SK-N-SH treated with all-trans-retinoic acid at 6 μM for 48 hours (cell line): ENCODE measurements around the gene SAMD11.

Source experiments
- ATAC-seq: fragments of 200-7000 bp; cut with Tn5 transposase; 3 replicates; pipeline ENCODE4 v1.9.1; 2020; ENCODE audit warnings: mild to moderate bottlenecking, moderate library complexity
- ARNTL ChIP-seq: fragments of 450-650 bp; formaldehyde crosslinking; IDR thresholded peaks from 2 replicates; pipeline ENCODE4 v1.5.0; 2020; ENCODE audit warnings: low read depth, mild to moderate bottlenecking, moderate library complexity, borderline replicate concordance
- BACH2 ChIP-seq: fragments of 250-450 bp; sonication (Bioruptor Pico); IDR thresholded peaks from 2 replicates; pipeline ENCODE4 v1.9.0; 2021; ENCODE audit warnings: mild to moderate bottlenecking, borderline replicate concordance
- ESRRG ChIP-seq: fragments of 250-450 bp; sonication (Bioruptor Pico); IDR thresholded peaks from 2 replicates; pipeline ENCODE4 v1.6.1; 2021; ENCODE audit warnings: mild to moderate bottlenecking
- GLIS3 ChIP-seq: fragments of 250-450 bp; sonication (Bioruptor Pico); IDR thresholded peaks from 2 replicates; pipeline ENCODE4 v1.5.0; 2020; ENCODE audit warnings: mild to moderate bottlenecking, moderate library complexity
- ISL1 ChIP-seq: fragments of 250-450 bp; sonication (Bioruptor Pico); IDR thresholded peaks from 2 replicates; pipeline ENCODE4 v2.1.2; 2022; ENCODE audit warnings: mild to moderate bottlenecking, moderate library complexity
- OSR1 ChIP-seq: fragments of 250-450 bp; sonication (Bioruptor Pico); IDR thresholded peaks from 2 replicates; pipeline ENCODE4 v1.8.0; 2022; ENCODE audit warnings: moderate library complexity, mild to moderate bottlenecking, inconsistent platforms
- RARB ChIP-seq: fragments of 250-450 bp; sonication (Bioruptor Pico); IDR thresholded peaks from 2 replicates; pipeline ENCODE4 v1.8.0; 2021; ENCODE audit warnings: mild to moderate bottlenecking, moderate library complexity
- SNAI2 ChIP-seq: fragments of 250-450 bp; sonication (Bioruptor Pico); IDR thresholded peaks from 2 replicates; pipeline ENCODE4 v1.5.0; 2020; ENCODE audit warnings: mild to moderate bottlenecking, moderate library complexity
- TCF4 ChIP-seq: fragments of 250-450 bp; sonication (Bioruptor Pico); IDR thresholded peaks from 2 replicates; pipeline ENCODE4 v1.8.0; 2021; ENCODE audit warnings: mild to moderate bottlenecking, moderate library complexity, borderline replicate concordance
- TOX ChIP-seq: fragments of 250-450 bp; sonication (Bioruptor Pico); IDR thresholded peaks from 2 replicates; pipeline ENCODE4 v1.8.0; 2021; ENCODE audit warnings: mild to moderate bottlenecking, moderate library complexity, borderline replicate concordance
- ZC3H10 ChIP-seq: fragments of 250-450 bp; sonication (Bioruptor Pico); IDR thresholded peaks from 2 replicates; pipeline ENCODE4 v1.5.1; 2021; ENCODE audit warnings: mild to moderate bottlenecking, moderate library complexity
- ZFP3 ChIP-seq: fragments of 250-450 bp; sonication (Bioruptor Pico); IDR thresholded peaks from 2 replicates; pipeline ENCODE4 v1.5.0; 2020; ENCODE audit warnings: mild to moderate bottlenecking, moderate library complexity
- ZFP30 ChIP-seq: fragments of 450-650 bp; formaldehyde crosslinking; IDR thresholded peaks from 2 replicates; pipeline ENCODE4 v1.5.0; 2022; ENCODE audit warnings: mild to moderate bottlenecking, moderate library complexity
- ZNF565 ChIP-seq: fragments of 450-650 bp; formaldehyde crosslinking; conservative IDR thresholded peaks from 2 replicates; pipeline ENCODE4 v1.5.0; 2020; ENCODE audit warnings: low read depth, mild to moderate bottlenecking, moderate library complexity
- ZNF70 ChIP-seq: fragments of 450-650 bp; formaldehyde crosslinking; IDR thresholded peaks from 2 replicates; pipeline ENCODE4 v1.5.0; 2020; ENCODE audit warnings: mild to moderate bottlenecking, moderate library complexity
- ZNF8 ChIP-seq: fragments of 450-650 bp; formaldehyde crosslinking; IDR thresholded peaks from 2 replicates; pipeline ENCODE4 v1.5.0; 2020; ENCODE audit warnings: mild to moderate bottlenecking, moderate library complexity
- TF ChIP-seq, protein P1 (sequence below): fragments of 250-450 bp; sonication (Bioruptor Pico); IDR thresholded peaks from 2 replicates; pipeline ENCODE4 v1.5.1; 2021; ENCODE audit warnings: mild to moderate bottlenecking, moderate library complexity
- TF ChIP-seq, protein P2 (sequence below): fragments of 250-450 bp; sonication (Bioruptor Pico); IDR thresholded peaks from 2 replicates; pipeline ENCODE4 v1.5.0; 2020; ENCODE audit warnings: mild to moderate bottlenecking, moderate library complexity
- TF ChIP-seq, protein P3 (sequence below): fragments of 250-450 bp; sonication (Bioruptor Pico); IDR thresholded peaks from 2 replicates; pipeline ENCODE4 v1.8.0; 2020; ENCODE audit warnings: mild to moderate bottlenecking, moderate library complexity, borderline replicate concordance
- TF ChIP-seq, protein P4 (sequence below): fragments of 250-450 bp; sonication (Bioruptor Pico); IDR thresholded peaks from 2 replicates; pipeline ENCODE4 v1.8.0; 2021; ENCODE audit warnings: low read depth, mild to moderate bottlenecking, moderate library complexity, borderline replicate concordance
- TF ChIP-seq, protein P5 (sequence below): fragments of 250-450 bp; sonication (Bioruptor Pico); IDR thresholded peaks from 2 replicates; pipeline ENCODE4 v1.5.1; 2020; ENCODE audit warnings: low read depth, mild to moderate bottlenecking, moderate library complexity

SAMD11 gene

DNA sequence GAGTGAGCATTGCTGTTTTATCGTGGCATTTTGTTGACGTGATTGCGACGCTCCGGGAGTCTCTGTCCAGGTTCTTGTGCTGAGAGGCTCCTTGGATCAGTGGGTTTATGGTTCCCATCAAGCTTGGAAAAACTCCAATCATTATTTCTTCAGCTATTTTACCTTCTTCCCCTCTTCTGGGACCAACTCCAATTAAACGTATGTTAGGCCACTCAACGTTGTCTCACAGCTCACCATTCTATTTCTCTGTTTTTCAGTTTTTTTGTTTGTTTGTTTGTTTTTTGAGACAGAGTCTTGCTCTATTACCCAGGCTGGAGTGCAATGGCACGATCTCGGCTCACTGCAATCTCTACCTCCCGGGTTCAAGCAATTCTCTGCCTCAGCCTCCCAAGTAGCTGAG is 68.2 kb downstream of the SAMD11 start:
- TF ChIP-seq TOX (CRISPR knock-in tag) (no peak), ISL1 (CRISPR knock-in tag) (no peak), ARNTL (CRISPR knock-in tag) (no peak), ZNF8 (CRISPR knock-in tag) (no peak), ZFP30 (CRISPR knock-in tag) (no peak), ZC3H10 (no peak), BACH2 (CRISPR knock-in tag) (no peak), ZNF70 (CRISPR knock-in tag) (no peak), GLIS3 (CRISPR knock-in tag) (no peak), ESRRG (no peak), OSR1 (CRISPR knock-in tag) (no peak), ZFP3 (CRISPR knock-in tag) (no peak)
- TF ChIP-seq, protein P1, sequence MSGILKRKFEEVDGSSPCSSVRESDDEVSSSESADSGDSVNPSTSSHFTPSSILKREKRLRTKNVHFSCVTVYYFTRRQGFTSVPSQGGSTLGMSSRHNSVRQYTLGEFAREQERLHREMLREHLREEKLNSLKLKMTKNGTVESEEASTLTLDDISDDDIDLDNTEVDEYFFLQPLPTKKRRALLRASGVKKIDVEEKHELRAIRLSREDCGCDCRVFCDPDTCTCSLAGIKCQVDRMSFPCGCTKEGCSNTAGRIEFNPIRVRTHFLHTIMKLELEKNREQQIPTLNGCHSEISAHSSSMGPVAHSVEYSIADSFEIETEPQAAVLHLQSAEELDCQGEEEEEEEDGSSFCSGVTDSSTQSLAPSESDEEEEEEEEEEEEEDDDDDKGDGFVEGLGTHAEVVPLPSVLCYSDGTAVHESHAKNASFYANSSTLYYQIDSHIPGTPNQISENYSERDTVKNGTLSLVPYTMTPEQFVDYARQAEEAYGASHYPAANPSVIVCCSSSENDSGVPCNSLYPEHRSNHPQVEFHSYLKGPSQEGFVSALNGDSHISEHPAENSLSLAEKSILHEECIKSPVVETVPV (CRISPR knock-in tag) = no peak
- TF ChIP-seq, protein P2, sequence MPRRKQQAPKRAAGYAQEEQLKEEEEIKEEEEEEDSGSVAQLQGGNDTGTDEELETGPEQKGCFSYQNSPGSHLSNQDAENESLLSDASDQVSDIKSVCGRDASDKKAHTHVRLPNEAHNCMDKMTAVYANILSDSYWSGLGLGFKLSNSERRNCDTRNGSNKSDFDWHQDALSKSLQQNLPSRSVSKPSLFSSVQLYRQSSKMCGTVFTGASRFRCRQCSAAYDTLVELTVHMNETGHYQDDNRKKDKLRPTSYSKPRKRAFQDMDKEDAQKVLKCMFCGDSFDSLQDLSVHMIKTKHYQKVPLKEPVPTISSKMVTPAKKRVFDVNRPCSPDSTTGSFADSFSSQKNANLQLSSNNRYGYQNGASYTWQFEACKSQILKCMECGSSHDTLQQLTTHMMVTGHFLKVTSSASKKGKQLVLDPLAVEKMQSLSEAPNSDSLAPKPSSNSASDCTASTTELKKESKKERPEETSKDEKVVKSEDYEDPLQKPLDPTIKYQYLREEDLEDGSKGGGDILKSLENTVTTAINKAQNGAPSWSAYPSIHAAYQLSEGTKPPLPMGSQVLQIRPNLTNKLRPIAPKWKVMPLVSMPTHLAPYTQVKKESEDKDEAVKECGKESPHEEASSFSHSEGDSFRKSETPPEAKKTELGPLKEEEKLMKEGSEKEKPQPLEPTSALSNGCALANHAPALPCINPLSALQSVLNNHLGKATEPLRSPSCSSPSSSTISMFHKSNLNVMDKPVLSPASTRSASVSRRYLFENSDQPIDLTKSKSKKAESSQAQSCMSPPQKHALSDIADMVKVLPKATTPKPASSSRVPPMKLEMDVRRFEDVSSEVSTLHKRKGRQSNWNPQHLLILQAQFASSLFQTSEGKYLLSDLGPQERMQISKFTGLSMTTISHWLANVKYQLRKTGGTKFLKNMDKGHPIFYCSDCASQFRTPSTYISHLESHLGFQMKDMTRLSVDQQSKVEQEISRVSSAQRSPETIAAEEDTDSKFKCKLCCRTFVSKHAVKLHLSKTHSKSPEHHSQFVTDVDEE (CRISPR knock-in tag) = no peak
- no peak for ATAC-seq

DNA sequence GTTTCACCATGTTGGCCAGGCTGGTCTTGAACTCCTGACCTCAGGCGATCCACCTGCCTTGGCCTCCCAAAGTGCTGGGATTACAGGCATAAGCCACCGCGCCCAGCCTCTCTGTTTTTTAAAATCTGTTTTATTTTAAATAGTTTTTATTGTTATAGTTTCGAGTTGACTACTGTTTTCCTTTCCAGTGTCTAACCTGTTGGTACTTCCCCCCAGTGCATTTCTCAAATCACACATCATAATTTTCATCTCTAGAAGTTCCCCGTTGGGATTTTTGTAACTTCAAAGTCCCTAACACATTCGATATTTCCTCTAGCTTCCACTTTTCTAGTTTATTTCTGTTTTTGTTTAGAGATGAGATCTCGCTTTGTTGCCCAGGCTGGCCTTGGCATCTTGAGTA is 68.6 kb downstream of the SAMD11 start:
- no peak for ATAC-seq
- no peak for TF ChIP-seq TOX (CRISPR knock-in tag)
- no peak for TF ChIP-seq ARNTL (CRISPR knock-in tag)
- TF ChIP-seq ZNF8 (CRISPR knock-in tag) = no peak
- TF ChIP-seq TCF4 (CRISPR knock-in tag) = no peak
- TF ChIP-seq, protein P3, sequence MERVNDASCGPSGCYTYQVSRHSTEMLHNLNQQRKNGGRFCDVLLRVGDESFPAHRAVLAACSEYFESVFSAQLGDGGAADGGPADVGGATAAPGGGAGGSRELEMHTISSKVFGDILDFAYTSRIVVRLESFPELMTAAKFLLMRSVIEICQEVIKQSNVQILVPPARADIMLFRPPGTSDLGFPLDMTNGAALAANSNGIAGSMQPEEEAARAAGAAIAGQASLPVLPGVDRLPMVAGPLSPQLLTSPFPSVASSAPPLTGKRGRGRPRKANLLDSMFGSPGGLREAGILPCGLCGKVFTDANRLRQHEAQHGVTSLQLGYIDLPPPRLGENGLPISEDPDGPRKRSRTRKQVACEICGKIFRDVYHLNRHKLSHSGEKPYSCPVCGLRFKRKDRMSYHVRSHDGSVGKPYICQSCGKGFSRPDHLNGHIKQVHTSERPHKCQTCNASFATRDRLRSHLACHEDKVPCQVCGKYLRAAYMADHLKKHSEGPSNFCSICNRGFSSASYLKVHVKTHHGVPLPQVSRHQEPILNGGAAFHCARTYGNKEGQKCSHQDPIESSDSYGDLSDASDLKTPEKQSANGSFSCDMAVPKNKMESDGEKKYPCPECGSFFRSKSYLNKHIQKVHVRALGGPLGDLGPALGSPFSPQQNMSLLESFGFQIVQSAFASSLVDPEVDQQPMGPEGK (CRISPR knock-in tag) = no peak
- TF ChIP-seq RARB = no peak
- no peak for TF ChIP-seq ESRRG
- no peak for TF ChIP-seq SNAI2 (CRISPR knock-in tag)
- TF ChIP-seq OSR1 (CRISPR knock-in tag) = no peak
- TF ChIP-seq, protein P4, sequence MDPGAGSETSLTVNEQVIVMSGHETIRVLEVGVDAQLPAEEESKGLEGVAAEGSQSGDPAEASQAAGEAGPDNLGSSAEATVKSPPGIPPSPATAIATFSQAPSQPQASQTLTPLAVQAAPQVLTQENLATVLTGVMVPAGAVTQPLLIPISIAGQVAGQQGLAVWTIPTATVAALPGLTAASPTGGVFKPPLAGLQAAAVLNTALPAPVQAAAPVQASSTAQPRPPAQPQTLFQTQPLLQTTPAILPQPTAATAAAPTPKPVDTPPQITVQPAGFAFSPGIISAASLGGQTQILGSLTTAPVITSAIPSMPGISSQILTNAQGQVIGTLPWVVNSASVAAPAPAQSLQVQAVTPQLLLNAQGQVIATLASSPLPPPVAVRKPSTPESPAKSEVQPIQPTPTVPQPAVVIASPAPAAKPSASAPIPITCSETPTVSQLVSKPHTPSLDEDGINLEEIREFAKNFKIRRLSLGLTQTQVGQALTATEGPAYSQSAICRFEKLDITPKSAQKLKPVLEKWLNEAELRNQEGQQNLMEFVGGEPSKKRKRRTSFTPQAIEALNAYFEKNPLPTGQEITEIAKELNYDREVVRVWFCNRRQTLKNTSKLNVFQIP = no peak
- TF ChIP-seq, protein P1 (CRISPR knock-in tag) = no peak
- no peak for TF ChIP-seq ISL1 (CRISPR knock-in tag)
- no peak for TF ChIP-seq BACH2 (CRISPR knock-in tag)
- TF ChIP-seq GLIS3 (CRISPR knock-in tag) = no peak
- TF ChIP-seq ZFP30 (CRISPR knock-in tag) = no peak
- TF ChIP-seq, protein P5, sequence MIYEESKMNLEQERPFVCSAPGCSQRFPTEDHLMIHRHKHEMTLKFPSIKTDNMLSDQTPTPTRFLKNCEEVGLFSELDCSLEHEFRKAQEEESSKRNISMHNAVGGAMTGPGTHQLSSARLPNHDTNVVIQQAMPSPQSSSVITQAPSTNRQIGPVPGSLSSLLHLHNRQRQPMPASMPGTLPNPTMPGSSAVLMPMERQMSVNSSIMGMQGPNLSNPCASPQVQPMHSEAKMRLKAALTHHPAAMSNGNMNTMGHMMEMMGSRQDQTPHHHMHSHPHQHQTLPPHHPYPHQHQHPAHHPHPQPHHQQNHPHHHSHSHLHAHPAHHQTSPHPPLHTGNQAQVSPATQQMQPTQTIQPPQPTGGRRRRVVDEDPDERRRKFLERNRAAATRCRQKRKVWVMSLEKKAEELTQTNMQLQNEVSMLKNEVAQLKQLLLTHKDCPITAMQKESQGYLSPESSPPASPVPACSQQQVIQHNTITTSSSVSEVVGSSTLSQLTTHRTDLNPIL (CRISPR knock-in tag) = no peak
- TF ChIP-seq, protein P2 (CRISPR knock-in tag) = no peak
- TF ChIP-seq ZNF565 (CRISPR knock-in tag) = no peak
